Thyroid gland (tissue), 4 donors: Measurements from ENCODE around the gene RBMY1D. TPM values are rescaled to one million over a fixed set of nuclear protein-coding genes. Genes with fewer than 3 reads are reported as not detected.
"Not testable (repeated sequence)": the region's sequence is repeated elsewhere in the genome, so short reads cannot be mapped to it uniquely, and the experiment has no call there.

ENCODE experiments used
- DNase-seq, 2 donors: peaks; one replicate each; pipeline ENCODE4 v3.0.0-alpha.2; 2019
- H3K27ac ChIP-seq, 3 donors: fragments of 200-600 bp; sonication (generic); 1 replicate in 2 of 3; 2 replicates in 1 of 3; pipeline ENCODE4 v1.5.1; 2016 to 2019; ENCODE audit warnings: mild to moderate bottlenecking in 1 of 3, moderate library complexity in 1 of 3
- H3K27me3 ChIP-seq: fragments of 200-600 bp; sonication (generic); one replicate; pipeline ENCODE4 v1.5.1; 2019
- H3K36me3 ChIP-seq, 2 donors: fragments of 200-600 bp; sonication (generic); one replicate each; pipeline ENCODE4 v1.5.1; 2016 to 2019
- H3K4me1 ChIP-seq, 2 donors: fragments of 200-600 bp; sonication (generic); one replicate each; pipeline ENCODE4 v1.5.1; 2017 to 2019
- H3K4me3 ChIP-seq, 3 donors: fragments of 200-600 bp; sonication (generic); replicated peaks in 1 of 3; 1 replicate in 2 of 3; 2 replicates in 1 of 3; pipeline ENCODE4 v1.5.1; 2016; ENCODE audit warnings: mild to moderate bottlenecking in 1 of 3
- H3K9me3 ChIP-seq: fragments of 200-600 bp; sonication (generic); one replicate; pipeline ENCODE4 v1.5.1; 2017
- CTCF ChIP-seq, 6 experiments: fragments of 200-600 bp in 3 of 6; fragments of 450-650 bp in 3 of 6; sonication (generic) in 3 of 6; IDR thresholded peaks; one replicate each; pipeline ENCODE4 v1.5.1; 2016 to 2019; ENCODE audit warnings: antibody characterized with exemption in 6 of 6, mild to moderate bottlenecking in 2 of 6, inconsistent platforms in 1 of 6, moderate library complexity in 1 of 6
- POLR2A ChIP-seq, 2 donors: fragments of 450-650 bp; IDR thresholded peaks; one replicate each; pipeline ENCODE4 v1.6.1; 2017; ENCODE audit warnings: antibody characterized with exemption in 2 of 2, mild to moderate bottlenecking in 2 of 2, moderate library complexity in 1 of 2
- WGBS, 2 donors: methylation state at CpG; one replicate each; pipeline ENCODE4 v1.1.5; 2017; 5-methylcytosine and 5-hydroxymethylcytosine counted together
- intact Hi-C: fragments of 100-400 bp; cut with DNase I; formaldehyde crosslinking; loops from one replicate; pipeline ENCODE4 v1.15.1; 2023
- total RNA-seq, 4 donors: library from RNA; depleted of rRNA; stranded (reverse); fragments of >200 nt; gene quantifications; one replicate each; pipeline ENCODE4 v1.2.3, GENCODE V29; 2016

RBMY1D gene
- total RNA-seq = not detected

- H3K4me3 ChIP-seq, H3K27ac ChIP-seq, DNase-seq, intact Hi-C loops, H3K4me1 ChIP-seq, H3K9me3 ChIP-seq, H3K27me3 ChIP-seq, H3K36me3 ChIP-seq: not testable (repeated sequence)
- no CpG with 5 or more reads among the region's 28 CpGs for WGBS, 2 donors
Observed at GRCh38 chrY:21894426-21894825, at the start of gene RBMY1D. Gene RBMY1D, minus strand, starts transcription at chrY:21894526. Its CDS starts 2,013 bp downstream, at chrY:21892513.

GRCh38 chrY:21917932-21918331 lies 23.6 kb upstream of the RBMY1D start, which contains the start of gene RBMY1E:
Gene RBMY1E, minus strand, starts transcription at chrY:21918032. Its CDS starts 1,978 bp downstream, at chrY:21916054.
- not testable (repeated sequence) for H3K36me3 ChIP-seq
- no CpG with 5 or more reads among the region's 29 CpGs for WGBS, 2 donors

GRCh38 chrY:21869407-21870076 lies 24.8 kb downstream of the RBMY1D start:
- intact Hi-C loops, H3K27ac ChIP-seq, H3K4me1 ChIP-seq, H3K27me3 ChIP-seq, H3K9me3 ChIP-seq, H3K36me3 ChIP-seq, DNase-seq, H3K4me3 ChIP-seq: not testable (repeated sequence)
- no CpG with 5 or more reads among the region's 5 CpGs for WGBS, 2 donors

More at GRCh38 chrY:21917932-21918331, 23.6 kb upstream of the RBMY1D start, which contains the start of gene RBMY1E:
- intact Hi-C loops, H3K4me1 ChIP-seq, H3K27me3 ChIP-seq, DNase-seq, H3K4me3 ChIP-seq, H3K27ac ChIP-seq, H3K9me3 ChIP-seq: not testable (repeated sequence)

- Histone ChIP-seq H3K4me3 (no peak overlapping the region), H3K4me1 (no peaks in the 10 kb centered on the region), H3K27ac (no peak overlapping the region), H3K36me3 (no peaks in the 10 kb centered on the region), H3K27me3 (no peaks in the 10 kb centered on the region), H3K9me3 (no peaks in the 10 kb centered on the region)
- no peak for DNase-seq
- intact Hi-C loops = no loop called here
- WGBS, 2 donors = 20 to 39% methylated on average over 1 to 3 of the region's 3 CpGs
- TF ChIP-seq POLR2A (IDR thresholded peaks at IDR 0.05) (no peak), CTCF (IDR thresholded peaks at IDR 0.05) (no peak)
Observed at GRCh38 chrY:21845481-21845880, 48.8 kb downstream of the RBMY1D start.

GRCh38 chrY:21842090-21842489 lies 52.2 kb downstream of the RBMY1D start:
- intact Hi-C loops = no loop called here
- DNase-seq = no peak
- Histone ChIP-seq H3K27me3 (no peaks in the 10 kb centered on the region), H3K4me1 (no peaks in the 10 kb centered on the region), H3K27ac (no peak overlapping the region), H3K4me3 (no peak overlapping the region), H3K36me3 (no peaks in the 10 kb centered on the region), H3K9me3 (no peaks in the 10 kb centered on the region)
- TF ChIP-seq POLR2A (IDR thresholded peaks at IDR 0.05) = no peak
- TF ChIP-seq CTCF (IDR thresholded peaks at IDR 0.05) = no peak
- WGBS, 2 donors = 80% methylated on average over 1 of the region's 4 CpGs; no CpG with 5 or more reads in 1 of the 2 donors

- H3K27me3 ChIP-seq = no peaks in the 10 kb centered on the region
- no peaks in the 10 kb centered on the region for H3K9me3 ChIP-seq
- no peak overlapping the region for H3K4me3 ChIP-seq
- intact Hi-C loops = no loop called here
- TF ChIP-seq CTCF (IDR thresholded peaks at IDR 0.05) (no peak), POLR2A (IDR thresholded peaks at IDR 0.05) (no peak)
- H3K27ac ChIP-seq = no peak overlapping the region
- no peaks in the 10 kb centered on the region for H3K36me3 ChIP-seq
- peak in 1 of 2 donors; percentile 3 for DNase-seq
- no peaks in the 10 kb centered on the region for H3K4me1 ChIP-seq
- WGBS, 2 donors = 40 to 49% methylated on average over 4 of the region's 5 CpGs
Observed at GRCh38 chrY:21839489-21839888, 54.8 kb downstream of the RBMY1D start.
